OCI-LY3 (cell line): ENCODE measurements around the gene WDSUB1.

Experiments used
- EZH2phosphoT487 ChIP-seq: fragments of 200-600 bp; shearing (Covaris generic); IDR thresholded peaks from 2 replicates; pipeline ENCODE4 v1.6.1; 2018; ENCODE audit warnings: antibody characterized with exemption, mixed run types, low read depth
- TF ChIP-seq, protein P1 (sequence below): fragments of 200-600, 300-600 bp; sonication (generic); IDR thresholded peaks from 2 replicates; pipeline ENCODE4 v1.5.1; 2014; ENCODE audit warnings: antibody characterized with exemption, low read length, low read depth

DNA sequence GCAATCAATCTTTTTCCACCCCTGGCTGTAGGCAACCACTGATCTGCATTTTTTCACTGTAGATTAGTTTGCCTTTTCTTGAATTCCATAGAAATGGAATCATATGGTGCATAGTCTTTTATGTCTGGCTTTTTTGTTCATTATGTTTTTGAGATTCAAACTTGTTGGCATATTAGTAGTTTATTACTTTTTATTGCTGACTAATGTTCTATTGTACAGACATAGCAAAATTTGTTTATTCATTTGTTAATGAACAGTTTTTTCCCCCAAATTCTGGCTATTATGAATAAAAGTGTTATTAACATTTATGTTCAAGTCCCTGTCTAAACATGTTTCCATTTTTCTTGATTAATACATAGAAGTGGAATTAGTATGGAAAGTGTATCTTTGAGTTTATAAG lies 21.4 kb upstream of the WDSUB1 start:
- TF ChIP-seq, protein P1, sequence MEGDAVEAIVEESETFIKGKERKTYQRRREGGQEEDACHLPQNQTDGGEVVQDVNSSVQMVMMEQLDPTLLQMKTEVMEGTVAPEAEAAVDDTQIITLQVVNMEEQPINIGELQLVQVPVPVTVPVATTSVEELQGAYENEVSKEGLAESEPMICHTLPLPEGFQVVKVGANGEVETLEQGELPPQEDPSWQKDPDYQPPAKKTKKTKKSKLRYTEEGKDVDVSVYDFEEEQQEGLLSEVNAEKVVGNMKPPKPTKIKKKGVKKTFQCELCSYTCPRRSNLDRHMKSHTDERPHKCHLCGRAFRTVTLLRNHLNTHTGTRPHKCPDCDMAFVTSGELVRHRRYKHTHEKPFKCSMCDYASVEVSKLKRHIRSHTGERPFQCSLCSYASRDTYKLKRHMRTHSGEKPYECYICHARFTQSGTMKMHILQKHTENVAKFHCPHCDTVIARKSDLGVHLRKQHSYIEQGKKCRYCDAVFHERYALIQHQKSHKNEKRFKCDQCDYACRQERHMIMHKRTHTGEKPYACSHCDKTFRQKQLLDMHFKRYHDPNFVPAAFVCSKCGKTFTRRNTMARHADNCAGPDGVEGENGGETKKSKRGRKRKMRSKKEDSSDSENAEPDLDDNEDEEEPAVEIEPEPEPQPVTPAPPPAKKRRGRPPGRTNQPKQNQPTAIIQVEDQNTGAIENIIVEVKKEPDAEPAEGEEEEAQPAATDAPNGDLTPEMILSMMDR: no peak
- TF ChIP-seq EZH2phosphoT487: no peak
